ENCODE data around the gene ZBTB46.

ZBTB46 gene

GRCh38 chr20:63844511-63844991, 13.5 kb upstream of the ZBTB46 start:
- no peak overlapping the region for H3K4me3 ChIP-seq (ENCODE audit: low read length)
- no peaks in the 10 kb centered on the region for H3K9me3 ChIP-seq (ENCODE audit: control insufficient read depth, low read length)
- no peaks in the 10 kb centered on the region for H3K4me1 ChIP-seq (ENCODE audit: control insufficient read depth, insufficient read depth, low read length)
- H3K27me3 ChIP-seq (ENCODE audit: control insufficient read depth, insufficient read depth, low read length), result peaks cover 50% of the 10 kb centered on the region
- no peak overlapping the region for H3K9ac ChIP-seq (ENCODE audit: low read length)
- no peaks in the 10 kb centered on the region for H3K36me3 ChIP-seq (ENCODE audit: control insufficient read depth, insufficient read depth, low read length)

GRCh38 chr20:63843778-63844177, 12.7 kb upstream of the ZBTB46 start:
- no peak overlapping the region for H3K9ac ChIP-seq (ENCODE audit: low read length)
- H3K27me3 ChIP-seq (ENCODE audit: control insufficient read depth, insufficient read depth, low read length), result peaks cover 50% of the 10 kb centered on the region
- H3K9me3 ChIP-seq (ENCODE audit: control insufficient read depth, low read length), result no peaks in the 10 kb centered on the region
- no peaks in the 10 kb centered on the region for H3K36me3 ChIP-seq (ENCODE audit: control insufficient read depth, insufficient read depth, low read length)
- H3K4me3 ChIP-seq (ENCODE audit: low read length), result no peak overlapping the region
- H3K4me1 ChIP-seq (ENCODE audit: control insufficient read depth, insufficient read depth, low read length), result no peaks in the 10 kb centered on the region

- H3K27me3 ChIP-seq (ENCODE audit: control insufficient read depth, insufficient read depth, low read length), result peaks cover 46% of the 10 kb centered on the region
These were observed 12.2 kb upstream of the ZBTB46 start for GRCh38 chr20:63843222-63843621.

GRCh38 chr20:63842258-63842657, 11.2 kb upstream of the ZBTB46 start:
- Histone ChIP-seq H3K9ac (ENCODE audit: low read length) (no peak overlapping the region), H3K27me3 (ENCODE audit: control insufficient read depth, insufficient read depth, low read length) (peaks cover 38% of the 10 kb centered on the region), H3K9me3 (ENCODE audit: control insufficient read depth, low read length) (no peaks in the 10 kb centered on the region), H3K4me1 (ENCODE audit: control insufficient read depth, insufficient read depth, low read length) (no peaks in the 10 kb centered on the region), H3K36me3 (ENCODE audit: control insufficient read depth, insufficient read depth, low read length) (no peaks in the 10 kb centered on the region), H3K4me3 (ENCODE audit: low read length) (no peak overlapping the region)

More at GRCh38 chr20:63843222-63843621, 12.2 kb upstream of the ZBTB46 start:
- Histone ChIP-seq H3K36me3 (ENCODE audit: control insufficient read depth, insufficient read depth, low read length) (no peaks in the 10 kb centered on the region), H3K4me3 (ENCODE audit: low read length) (no peak overlapping the region), H3K9me3 (ENCODE audit: control insufficient read depth, low read length) (no peaks in the 10 kb centered on the region), H3K9ac (ENCODE audit: low read length) (no peak overlapping the region), H3K4me1 (ENCODE audit: control insufficient read depth, insufficient read depth, low read length) (no peaks in the 10 kb centered on the region)

GRCh38 chr20:63840405-63840828, 9.4 kb upstream of the ZBTB46 start:
- Histone ChIP-seq H3K27me3 (ENCODE audit: control insufficient read depth, insufficient read depth, low read length) (peaks cover 24% of the 10 kb centered on the region), H3K4me1 (ENCODE audit: control insufficient read depth, insufficient read depth, low read length) (no peaks in the 10 kb centered on the region), H3K9me3 (ENCODE audit: control insufficient read depth, low read length) (no peaks in the 10 kb centered on the region), H3K9ac (ENCODE audit: low read length) (no peak overlapping the region), H3K36me3 (ENCODE audit: control insufficient read depth, insufficient read depth, low read length) (no peaks in the 10 kb centered on the region), H3K4me3 (ENCODE audit: low read length) (no peak overlapping the region)

GRCh38 chr20:63839620-63840019, 8.6 kb upstream of the ZBTB46 start:
- Histone ChIP-seq H3K4me1 (ENCODE audit: control insufficient read depth, insufficient read depth, low read length) (peaks cover 4% of the 10 kb centered on the region), H3K27me3 (ENCODE audit: control insufficient read depth, insufficient read depth, low read length) (peaks cover 18% of the 10 kb centered on the region), H3K9me3 (ENCODE audit: control insufficient read depth, low read length) (no peaks in the 10 kb centered on the region), H3K36me3 (ENCODE audit: control insufficient read depth, insufficient read depth, low read length) (no peaks in the 10 kb centered on the region), H3K4me3 (ENCODE audit: low read length) (no peak overlapping the region), H3K9ac (ENCODE audit: low read length) (no peak overlapping the region)

GRCh38 chr20:63837479-63837878, 6.4 kb upstream of the ZBTB46 start:
- peaks cover 23% of the 10 kb centered on the region for H3K27me3 ChIP-seq (ENCODE audit: control insufficient read depth, insufficient read depth, low read length)
- H3K36me3 ChIP-seq (ENCODE audit: control insufficient read depth, insufficient read depth, low read length), result no peaks in the 10 kb centered on the region
- no peak overlapping the region for H3K4me3 ChIP-seq (ENCODE audit: low read length)
- H3K9me3 ChIP-seq (ENCODE audit: control insufficient read depth, low read length), result no peaks in the 10 kb centered on the region
- H3K9ac ChIP-seq (ENCODE audit: low read length), result no peak overlapping the region
- H3K4me1 ChIP-seq (ENCODE audit: control insufficient read depth, insufficient read depth, low read length), result peaks cover 22% of the 10 kb centered on the region

GRCh38 chr20:63836458-63837344, 5.6 kb upstream of the ZBTB46 start:
- H3K36me3 ChIP-seq (ENCODE audit: control insufficient read depth, insufficient read depth, low read length), result no peaks in the 10 kb centered on the region
- no peaks in the 10 kb centered on the region for H3K9me3 ChIP-seq (ENCODE audit: control insufficient read depth, low read length)
- H3K4me1 ChIP-seq (ENCODE audit: control insufficient read depth, insufficient read depth, low read length), result peaks cover 22% of the 10 kb centered on the region
- H3K4me3 ChIP-seq (ENCODE audit: low read length), result no peak overlapping the region
- no peak overlapping the region for H3K9ac ChIP-seq (ENCODE audit: low read length)
- H3K27me3 ChIP-seq (ENCODE audit: control insufficient read depth, insufficient read depth, low read length), result peaks cover 22% of the 10 kb centered on the region

- Histone ChIP-seq H3K27me3 (ENCODE audit: control insufficient read depth, insufficient read depth, low read length) (peaks cover 22% of the 10 kb centered on the region), H3K36me3 (ENCODE audit: control insufficient read depth, insufficient read depth, low read length) (no peaks in the 10 kb centered on the region), H3K4me1 (ENCODE audit: control insufficient read depth, insufficient read depth, low read length) (peaks cover 22% of the 10 kb centered on the region), H3K9me3 (ENCODE audit: control insufficient read depth, low read length) (no peaks in the 10 kb centered on the region), H3K9ac (ENCODE audit: low read length) (no peak overlapping the region), H3K4me3 (ENCODE audit: low read length) (no peak overlapping the region)
These were observed 4.2 kb upstream of the ZBTB46 start for GRCh38 chr20:63835021-63835858.

GRCh38 chr20:63834491-63834880, 3.4 kb upstream of the ZBTB46 start:
- H3K4me1 ChIP-seq (ENCODE audit: control insufficient read depth, insufficient read depth, low read length), result peaks cover 22% of the 10 kb centered on the region
- no peak overlapping the region for H3K4me3 ChIP-seq (ENCODE audit: low read length)
- no peaks in the 10 kb centered on the region for H3K36me3 ChIP-seq (ENCODE audit: control insufficient read depth, insufficient read depth, low read length)
- H3K9me3 ChIP-seq (ENCODE audit: control insufficient read depth, low read length), result no peaks in the 10 kb centered on the region
- H3K27me3 ChIP-seq (ENCODE audit: control insufficient read depth, insufficient read depth, low read length), result peaks cover 29% of the 10 kb centered on the region
- H3K9ac ChIP-seq (ENCODE audit: low read length), result no peak overlapping the region

GRCh38 chr20:63833776-63834490, 2.9 kb upstream of the ZBTB46 start:
- Histone ChIP-seq H3K4me1 (ENCODE audit: control insufficient read depth, insufficient read depth, low read length) (peaks cover 22% of the 10 kb centered on the region), H3K36me3 (ENCODE audit: control insufficient read depth, insufficient read depth, low read length) (no peaks in the 10 kb centered on the region), H3K4me3 (ENCODE audit: low read length) (no peak overlapping the region), H3K9me3 (ENCODE audit: control insufficient read depth, low read length) (no peaks in the 10 kb centered on the region), H3K27me3 (ENCODE audit: control insufficient read depth, insufficient read depth, low read length) (peaks cover 34% of the 10 kb centered on the region), H3K9ac (ENCODE audit: low read length) (no peak overlapping the region)

Data from mucosa of stomach (tissue), 1 donor.